HepG2 (cell line): ENCODE results near the gene ARHGEF1. TPM values are rescaled to one million over a fixed set of nuclear protein-coding genes. Genes with fewer than 3 reads are reported as not detected.

Source experiments
- ATAC-seq: fragments of 200-7000 bp; cut with Tn5 transposase; 3 replicates; pipeline ENCODE4 v1.9.1; 2020; ENCODE audit warnings: mild to moderate bottlenecking, moderate library complexity
- BruUV-seq: library from RNA; stranded (reverse); fragments of 400-500 nt; replicated peaks from 2 replicates; lab custom pipeline; 2021; lab: Mats Ljungman, UMichigan
- CTCF ChIA-PET: fragments of 300-600 bp; formaldehyde crosslinking; extraction: SDS; loops from one replicate; lab custom pipeline; 2021; ENCODE audit warnings: low total read pairs, inconsistent platforms, low intra/inter-chr PET ratio; lab: Yijun Ruan, JAX
- POLR2A ChIA-PET: fragments of 350-600 bp; sonication (Branson Sonifier 250); formaldehyde crosslinking; loops from one replicate; lab custom pipeline; 2020; ENCODE audit warnings: antibody characterized with exemption, inconsistent platforms; lab: Yijun Ruan, JAX
- DNase-seq: peaks from one replicate; pipeline ENCODE4 v3.0.0-alpha.2; 2015; ENCODE audit warnings: low spot score
- FAIRE-seq: peaks from 3 replicates; lab custom pipeline; 2011; peaks lifted over from hg19 to GRCh38; lab: Jason Lieb, UNC
- H2AFZ ChIP-seq: one replicate; pipeline ENCODE4 v1.6.1; 2011; ENCODE audit warnings: low read length, inconsistent platforms
- H3K27ac ChIP-seq: fragments of 300-600 bp; 3 replicates; pipeline ENCODE4 v1.8.0; 2011; ENCODE audit warnings: mixed run types, mild to moderate bottlenecking, mixed read lengths, low read length, inconsistent platforms; ENCODE audit not compliant: insufficient read depth; ENCODE audit errors: extremely low read length
- H3K27me3 ChIP-seq, 2 experiments: fragments of 200-600 bp in 1 of 2; 2 replicates in 1 of 2; 3 replicates in 1 of 2; pipeline versions ENCODE4 v1.6.0 to v1.8.0; 2011; ENCODE audit warnings: low read length in 2 of 2, mild to moderate bottlenecking in 2 of 2, moderate library complexity in 2 of 2, inconsistent platforms in 1 of 2; ENCODE audit not compliant: insufficient read depth in 2 of 2, control insufficient read depth in 1 of 2
- H3K36me3 ChIP-seq, 2 experiments: fragments of 200-600 bp in 1 of 2; replicated peaks in 1 of 2; 2 replicates in 1 of 2; 3 replicates in 1 of 2; pipeline versions ENCODE4 v1.5.1 to v1.8.0; 2011; ENCODE audit warnings: low read length in 2 of 2, inconsistent platforms in 1 of 2; ENCODE audit not compliant: insufficient read depth in 2 of 2, control insufficient read depth in 1 of 2
- H3K4me1 ChIP-seq: 2 replicates; pipeline ENCODE4 v1.5.1; 2012; ENCODE audit warnings: low read length, inconsistent platforms; ENCODE audit not compliant: insufficient read depth
- H3K4me2 ChIP-seq: 2 replicates; pipeline ENCODE4 v1.6.0; 2011; ENCODE audit warnings: low read depth, low read length, inconsistent platforms
- H3K4me3 ChIP-seq, 3 experiments: fragments of 200-600 bp in 1 of 3; sonication (generic), shearing (Covaris generic) in 1 of 3; replicated peaks in 1 of 3; 2 replicates each; pipeline ENCODE4 v1.5.1; 2011 to 2016; ENCODE audit warnings: low read length in 3 of 3, inconsistent platforms in 2 of 3, low read depth in 2 of 3, mild to moderate bottlenecking in 2 of 3, control low read depth in 1 of 3, mixed read lengths in 1 of 3; ENCODE audit not compliant: insufficient read depth in 1 of 3
- H3K79me2 ChIP-seq: one replicate; pipeline ENCODE4 v1.6.1; 2011; ENCODE audit warnings: low read length, inconsistent platforms; ENCODE audit not compliant: insufficient read depth
- H3K9ac ChIP-seq: 2 replicates; pipeline ENCODE4 v1.6.0; 2011; ENCODE audit warnings: mild to moderate bottlenecking, low read depth, low read length, inconsistent platforms; ENCODE audit not compliant: insufficient read depth
- H3K9me3 ChIP-seq: 2 replicates; pipeline ENCODE4 v1.5.1; 2012; ENCODE audit warnings: mild to moderate bottlenecking, low read length
- H4K20me1 ChIP-seq: 2 replicates; pipeline ENCODE4 v1.6.0; 2011; ENCODE audit warnings: inconsistent platforms, mild to moderate bottlenecking, low read length, moderate library complexity; ENCODE audit not compliant: insufficient read depth
- FIP1L1 ChIP-seq: fragments of 200-400 bp; formaldehyde crosslinking; IDR thresholded peaks from 2 replicates; pipeline ENCODE4 v1.6.1; 2018; ENCODE audit warnings: low read depth, mild to moderate bottlenecking, low read length, moderate library complexity, borderline replicate concordance; ENCODE audit not compliant: insufficient read depth
- FOSL2 ChIP-seq: sonication (generic); formaldehyde crosslinking; IDR thresholded peaks from 2 replicates; pipeline ENCODE4 v1.4.0; 2020; ENCODE audit warnings: missing genetic modification reagents
- HDAC6 ChIP-seq: fragments of 200-600 bp; sonication (generic); IDR thresholded peaks from 2 replicates; pipeline ENCODE4 v1.7.0; 2017; ENCODE audit warnings: mild to moderate bottlenecking, antibody characterized with exemption, low read length, low read depth
- IRF2 ChIP-seq: IDR thresholded peaks from 2 replicates; pipeline ENCODE4 v1.6.1; 2018; ENCODE audit warnings: missing genetic modification reagents, missing compliant biosample characterization
- PCBP1 ChIP-seq: fragments of 200-400 bp; formaldehyde crosslinking; IDR thresholded peaks from 2 replicates; pipeline ENCODE4 v1.6.1; 2017; ENCODE audit warnings: mild to moderate bottlenecking, low read depth, low read length, borderline replicate concordance
- POLR2AphosphoS5 ChIP-seq: IDR thresholded peaks from 2 replicates; pipeline ENCODE4 v1.6.1; 2012; ENCODE audit warnings: low read depth, low read length
- SSRP1 ChIP-seq: IDR thresholded peaks from 2 replicates; pipeline ENCODE4 v1.6.1; 2016; ENCODE audit warnings: control low read depth
- WGBS: methylation state at CpG from one replicate; pipeline ENCODE4 v1.1.6; 2017; ENCODE audit warnings: low lambda C conversion rate; 5-methylcytosine and 5-hydroxymethylcytosine counted together
- in situ Hi-C: cut with HindIII; loops from 2 replicates; pipeline ENCODE4 v1.10.0; 2017; ENCODE audit warnings: low pct_unique_long_range_greater_than_20kb; ENCODE audit not compliant: extremely low pct_ligation_motif_present
- intact Hi-C: fragments of 100-400 bp; cut with micrococcal nuclease; formaldehyde crosslinking; loops from one replicate; pipeline ENCODE4 v1.10.0; 2022; ENCODE audit not compliant: unreplicated experiment
- polyA plus RNA-seq, 8 experiments: library from polyadenylated mRNA; depleted of rRNA in 3 of 8; stranded (reverse) in 7 of 8; unstranded in 1 of 8; fragments of >200 nt; fragmentation: Illumina TruSeq in 4 of 8; extraction: Trizol in 4 of 8; gene quantifications; 2 replicates each; pipeline versions ENCODE4 v1.2.1 to v1.2.3, GENCODE V29; 2011 to 2016; ENCODE audit warnings: low read depth in 4 of 8, missing spikeins in 1 of 8, mixed read lengths in 1 of 8; ENCODE audit not compliant: insufficient read depth in 1 of 8
- total RNA-seq, 5 experiments: library from RNA; depleted of rRNA; stranded (reverse); fragments of >200 nt; fragmentation: Illumina TruSeq; extraction: Trizol; gene quantifications; 2 replicates each; pipeline ENCODE4 v1.2.3, GENCODE V29; 2016; ENCODE audit warnings: low read depth in 1 of 5
- TF ChIP-seq, protein P1 (sequence below): sonication (generic); formaldehyde crosslinking; IDR thresholded peaks from 2 replicates; pipeline ENCODE4 v1.5.0; 2020; ENCODE audit warnings: mild to moderate bottlenecking, missing genetic modification reagents, moderate library complexity

The ARHGEF1 gene
- total and polyA plus RNA-seq, 2 of the 13 experiments (the other 11 are each of a cell fraction or from before 2014, with no cell fraction given) = 33.7 to 34.7 TPM

DNA sequence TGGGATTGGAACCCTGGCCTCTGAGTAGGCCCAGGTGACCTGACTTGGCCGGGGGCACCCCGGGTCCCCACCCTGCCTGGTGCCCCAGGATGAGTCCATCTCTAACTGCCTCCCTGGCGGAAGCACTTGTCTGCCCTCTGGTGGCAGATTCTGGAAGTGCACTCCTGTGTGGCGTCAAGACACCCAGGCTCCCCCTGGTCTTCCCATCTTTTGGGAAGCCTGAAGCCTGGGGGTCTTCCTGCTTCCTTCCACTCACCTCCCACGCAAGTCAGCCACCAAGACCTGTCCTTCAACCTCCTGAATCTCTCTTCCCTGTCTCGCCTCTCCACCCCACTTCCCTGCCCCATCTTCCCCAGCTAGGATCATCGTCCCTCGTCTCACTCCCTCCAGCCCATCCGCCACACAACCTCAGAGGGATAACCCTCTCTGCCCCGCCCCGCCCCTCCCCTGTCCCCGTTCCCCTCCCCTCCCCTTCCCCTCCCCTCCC, 68.7 kb downstream of the ARHGEF1 start (continued):
- TF ChIP-seq, protein P1, sequence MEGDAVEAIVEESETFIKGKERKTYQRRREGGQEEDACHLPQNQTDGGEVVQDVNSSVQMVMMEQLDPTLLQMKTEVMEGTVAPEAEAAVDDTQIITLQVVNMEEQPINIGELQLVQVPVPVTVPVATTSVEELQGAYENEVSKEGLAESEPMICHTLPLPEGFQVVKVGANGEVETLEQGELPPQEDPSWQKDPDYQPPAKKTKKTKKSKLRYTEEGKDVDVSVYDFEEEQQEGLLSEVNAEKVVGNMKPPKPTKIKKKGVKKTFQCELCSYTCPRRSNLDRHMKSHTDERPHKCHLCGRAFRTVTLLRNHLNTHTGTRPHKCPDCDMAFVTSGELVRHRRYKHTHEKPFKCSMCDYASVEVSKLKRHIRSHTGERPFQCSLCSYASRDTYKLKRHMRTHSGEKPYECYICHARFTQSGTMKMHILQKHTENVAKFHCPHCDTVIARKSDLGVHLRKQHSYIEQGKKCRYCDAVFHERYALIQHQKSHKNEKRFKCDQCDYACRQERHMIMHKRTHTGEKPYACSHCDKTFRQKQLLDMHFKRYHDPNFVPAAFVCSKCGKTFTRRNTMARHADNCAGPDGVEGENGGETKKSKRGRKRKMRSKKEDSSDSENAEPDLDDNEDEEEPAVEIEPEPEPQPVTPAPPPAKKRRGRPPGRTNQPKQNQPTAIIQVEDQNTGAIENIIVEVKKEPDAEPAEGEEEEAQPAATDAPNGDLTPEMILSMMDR (CRISPR knock-in tag) = peak; percentile 93
- 0 out of 2 replicates have a peak, but pooled peaks have one; percentile 21 for TF ChIP-seq FOSL2
- TF ChIP-seq PCBP1 = 0 out of 2 replicates have a peak, but pooled peaks have one; percentile 36

DNA sequence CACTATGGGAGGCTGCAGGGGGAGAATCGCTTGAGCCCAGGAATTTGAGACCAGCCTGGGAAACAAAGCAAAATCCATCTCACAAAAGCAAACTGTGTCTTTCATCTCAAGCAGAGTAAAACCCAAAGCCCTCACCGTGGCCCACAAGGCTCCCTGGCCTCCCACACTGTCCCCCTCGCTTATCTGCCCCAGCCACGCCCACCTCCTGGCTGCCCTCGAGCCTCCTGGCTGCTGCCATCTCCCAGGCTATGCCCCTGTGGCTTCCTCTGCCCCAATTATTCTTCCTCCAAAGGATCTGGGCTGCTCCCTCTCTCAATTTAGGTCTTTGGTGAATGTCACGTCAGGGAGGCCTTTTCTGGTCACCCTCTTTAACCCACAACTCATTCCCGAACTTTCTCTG, 72.5 kb downstream of the ARHGEF1 start:
- no peak overlapping the region for H3K9ac ChIP-seq
- TF ChIP-seq FIP1L1 = no peak
- TF ChIP-seq POLR2AphosphoS5 = no peak
- no peak for TF ChIP-seq SSRP1
- TF ChIP-seq IRF2 (CRISPR knock-in tag) = no peak
- no peak for TF ChIP-seq HDAC6
- TF ChIP-seq, all 625 proteins: peak for 0
- ChIA-PET POLR2A (no interaction called here), CTCF (no interaction called here)
- BruUV-seq = no TSS peak
- Histone ChIP-seq H4K20me1 (0 out of 2 replicates have a peak, but pooled peaks cover 3% of the 10 kb centered on the region), H3K9me3 (no peaks in the 10 kb centered on the region), H2AFZ (no peak overlapping the region), H3K79me2 (no peaks in the 10 kb centered on the region), H3K27ac (no peak overlapping the region), H3K4me3 (no peak overlapping the region), H3K27me3 (no peaks in the 10 kb centered on the region; a peak in 1 of 5 replicates), H3K4me1 (peaks cover 21% of the 10 kb centered on the region), H3K36me3 (no peaks in the 10 kb centered on the region), H3K4me2 (no peak overlapping the region)
- in situ Hi-C loops (loop anchor here (5.0 kb wide), 1 partner anchor 73 kb away; the partner anchor contains the start of gene ARHGEF1), intact Hi-C loops (loop anchor here (10.0 kb wide), 1 partner anchor 161 kb away; the partner anchor contains the start of gene CEACAM3)
- no peak for DNase-seq
- no peak for FAIRE-seq
- 77% methylated on average over 7 of the region's 7 CpGs for WGBS
- ATAC-seq = no peak
